IMR-90 (cell line): ENCODE results near the gene KLHL2. TPM values are rescaled to one million over a fixed set of nuclear protein-coding genes. Genes with fewer than 3 reads are reported as not detected.
"Not testable (repeated sequence)": the region's sequence is repeated elsewhere in the genome, so short reads cannot be mapped to it uniquely, and the experiment has no call there.

ENCODE experiments used
- ATAC-seq: fragments of 200-7000 bp; cut with Tn5 transposase; 2 replicates; pipeline ENCODE4 v1.9.1; 2020; ENCODE audit warnings: low read depth, mild to moderate bottlenecking, moderate library complexity
- BruUV-seq: library from RNA; stranded (reverse); fragments of 400-500 nt; replicated peaks from 2 replicates; lab custom pipeline; 2021; lab: Mats Ljungman, UMichigan
- CTCF ChIA-PET: fragments of 300-600 bp; formaldehyde crosslinking; extraction: SDS; loops from one replicate; lab custom pipeline; 2021; ENCODE audit warnings: antibody characterized with exemption; lab: Yijun Ruan, JAX
- POLR2A ChIA-PET: fragments of 300-600 bp; sonication (Branson Sonifier 250); formaldehyde crosslinking; loops from one replicate; lab custom pipeline; 2022; ENCODE audit warnings: antibody characterized with exemption; ENCODE audit not compliant: unreplicated experiment; lab: Charles Lee
- DNase-seq: peaks from one replicate; pipeline ENCODE4 v3.0.0; 2013
- H2AFZ ChIP-seq: replicated peaks from 2 replicates; pipeline ENCODE3; 2013; ENCODE audit warnings: low read length, mild to moderate bottlenecking; ENCODE audit not compliant: poor library complexity
- H2AK5ac ChIP-seq: 2 replicates; pipeline ENCODE4 v1.6.1; 2013; ENCODE audit warnings: low read depth, low read length, inconsistent platforms
- H2AK9ac ChIP-seq: replicated peaks from 2 replicates; pipeline ENCODE3; 2013; ENCODE audit warnings: mild to moderate bottlenecking, low read depth, low read length, moderate library complexity; ENCODE audit not compliant: poor library complexity
- H2BK120ac ChIP-seq: 2 replicates; pipeline ENCODE4 v1.6.1; 2013; ENCODE audit warnings: low read depth, low read length, inconsistent platforms
- H2BK15ac ChIP-seq: 3 replicates; pipeline ENCODE4 v1.6.1; 2013; ENCODE audit warnings: low read depth, low read length, inconsistent platforms
- H2BK20ac ChIP-seq: 2 replicates; pipeline ENCODE4 v1.6.1; 2013; ENCODE audit warnings: low read depth, mild to moderate bottlenecking, inconsistent platforms, low read length, moderate library complexity
- H2BK5ac ChIP-seq: 2 replicates; pipeline ENCODE4 v1.6.1; 2013; ENCODE audit warnings: mild to moderate bottlenecking, low read depth, low read length, inconsistent platforms; ENCODE audit not compliant: poor library complexity, severe bottlenecking
- H3K14ac ChIP-seq: replicated peaks from 2 replicates; pipeline ENCODE4 v1.6.1; 2013; ENCODE audit warnings: low read depth, low read length, inconsistent platforms
- H3K18ac ChIP-seq: 2 replicates; pipeline ENCODE4 v1.6.1; 2013; ENCODE audit warnings: low read depth, low read length, control low read depth
- H3K23ac ChIP-seq: 2 replicates; pipeline ENCODE4 v1.6.1; 2013; ENCODE audit warnings: low read depth, low read length, inconsistent platforms
- H3K27ac ChIP-seq: 2 replicates; pipeline ENCODE4 v1.5.1; 2013; ENCODE audit warnings: mild to moderate bottlenecking, control low read depth, low read length; ENCODE audit not compliant: insufficient read depth
- H3K27me3 ChIP-seq: 2 replicates; pipeline ENCODE4 v1.6.1; 2013; ENCODE audit warnings: low read length; ENCODE audit not compliant: control insufficient read depth, insufficient read depth
- H3K36me3 ChIP-seq: 2 replicates; pipeline ENCODE4 v1.6.1; 2013; ENCODE audit warnings: low read length, mixed read lengths; ENCODE audit not compliant: control insufficient read depth, insufficient read depth
- H3K4ac ChIP-seq: 2 replicates; pipeline ENCODE4 v1.6.1; 2013; ENCODE audit warnings: low read depth, low read length, inconsistent platforms
- H3K4me1 ChIP-seq: 2 replicates; pipeline ENCODE4 v1.6.1; 2013; ENCODE audit warnings: low read length, mixed read lengths; ENCODE audit not compliant: control insufficient read depth, insufficient read depth
- H3K4me2 ChIP-seq: 2 replicates; pipeline ENCODE4 v1.6.1; 2013; ENCODE audit warnings: low read depth, mild to moderate bottlenecking, control low read depth, low read length, moderate library complexity
- H3K4me3 ChIP-seq: 2 replicates; pipeline ENCODE4 v1.5.1; 2013; ENCODE audit warnings: low read depth, mild to moderate bottlenecking, control low read depth, low read length, moderate library complexity; ENCODE audit not compliant: insufficient read depth
- H3K56ac ChIP-seq: 2 replicates; pipeline ENCODE4 v1.6.1; 2013; ENCODE audit warnings: low read length, inconsistent platforms; ENCODE audit not compliant: insufficient read depth; ENCODE audit errors: extremely low read depth
- H3K79me1 ChIP-seq, 2 experiments: 2 replicates each; pipeline ENCODE4 v1.6.1; 2013; ENCODE audit warnings: low read length in 2 of 2, inconsistent platforms in 1 of 2, low read depth in 1 of 2
- H3K9ac ChIP-seq: 2 replicates; pipeline ENCODE4 v1.6.1; 2013; ENCODE audit warnings: low read depth, low read length, control low read depth
- H3K9me1 ChIP-seq: 2 replicates; pipeline ENCODE4 v1.6.1; 2013; ENCODE audit warnings: low read length, inconsistent platforms; ENCODE audit not compliant: insufficient read depth
- H3K9me3 ChIP-seq: 2 replicates; pipeline ENCODE4 v1.6.1; 2013; ENCODE audit warnings: low read length; ENCODE audit not compliant: control insufficient read depth, insufficient read depth
- H4K20me1 ChIP-seq: 2 replicates; pipeline ENCODE4 v1.6.1; 2013; ENCODE audit warnings: low read length, inconsistent platforms; ENCODE audit not compliant: insufficient read depth
- H4K5ac ChIP-seq: 2 replicates; pipeline ENCODE4 v1.6.1; 2013; ENCODE audit warnings: mild to moderate bottlenecking, low read depth, low read length, control low read depth
- H4K8ac ChIP-seq, 2 experiments: 2 replicates each; pipeline ENCODE4 v1.6.1; 2013; ENCODE audit warnings: low read depth in 2 of 2, low read length in 2 of 2, control low read depth in 1 of 2, inconsistent platforms in 1 of 2
- H4K91ac ChIP-seq: 2 replicates; pipeline ENCODE4 v1.6.1; 2013; ENCODE audit warnings: low read depth, low read length, inconsistent platforms; ENCODE audit not compliant: insufficient read depth
- whole genome bisulfite sequencing, 2 experiments: methylation state at CpG; one replicate each; pipeline versions ENCODE4 v1.1.5 to v1.1.7; 2013; ENCODE audit warnings: missing lambda C conversion rate in 2 of 2; ENCODE audit not compliant: insufficient read length in 1 of 2; ENCODE audit errors: extremely low coverage in 2 of 2; 5-methylcytosine and 5-hydroxymethylcytosine counted together
- dilution Hi-C: fragments of 300-500 bp; cut with HindIII; formaldehyde crosslinking; loops from one replicate; pipeline ENCODE4 v1.14.3; 2018; ENCODE audit warnings: low sequenced_read_pairs; ENCODE audit not compliant: unreplicated experiment
- in situ Hi-C: fragments of 300-500 bp; cut with MboI; formaldehyde crosslinking; loops from 3 replicates; pipeline ENCODE4 v1.14.3; 2019; ENCODE audit warnings: low sequenced_read_pairs, inconsistent platforms, mixed read lengths
- intact Hi-C: fragments of 100-400 bp; cut with micrococcal nuclease; formaldehyde crosslinking; loops from 2 replicates; pipeline ENCODE4 v1.10.0; 2022
- polyA plus RNA-seq, 3 experiments: library from polyadenylated mRNA; depleted of rRNA; stranded (reverse); fragments of >200 nt; gene quantifications; 2 replicates each; pipeline ENCODE4 v1.2.3, GENCODE V29; 2012; ENCODE audit warnings: low replicate concordance in 1 of 3
- total RNA-seq: library from RNA; depleted of rRNA; stranded (reverse); fragments of >200 nt; gene quantifications from 2 replicates; pipeline ENCODE4 v1.2.3, GENCODE V29; 2012

Gene KLHL2
- total and polyA plus RNA-seq, 2 of the 4 experiments (the other 2 are of a cell fraction) = 11.0 to 12.4 TPM

- BruUV-seq, H3K9me1 ChIP-seq, dilution Hi-C loops, H2BK15ac ChIP-seq, H3K56ac ChIP-seq, H3K4ac ChIP-seq, DNase-seq, H2AFZ ChIP-seq, H2BK20ac ChIP-seq, H3K27me3 ChIP-seq, H2BK5ac ChIP-seq, H3K14ac ChIP-seq, H2AK9ac ChIP-seq, H4K5ac ChIP-seq, H3K23ac ChIP-seq, H3K36me3 ChIP-seq, intact Hi-C loops, H4K91ac ChIP-seq, CTCF ChIA-PET, H3K27ac ChIP-seq, H4K8ac ChIP-seq, H3K4me1 ChIP-seq, H3K4me3 ChIP-seq, H3K79me1 ChIP-seq, H3K4me2 ChIP-seq, in situ Hi-C loops, ATAC-seq, H4K20me1 ChIP-seq, H3K18ac ChIP-seq, H3K9ac ChIP-seq, H2BK120ac ChIP-seq, H2AK5ac ChIP-seq, H3K9me3 ChIP-seq, POLR2A ChIA-PET: not testable (repeated sequence)
- no CpG with 5 or more reads among the region's 1 CpG for WGBS, 2 experiments
Measured at GRCh38 chr4:165166872-165167271, 40.5 kb upstream of the KLHL2 start.
